PFSK-1 (cell line): ENCODE results near the gene R3HCC1L.

Source experiments
- POLR2AphosphoS5 ChIP-seq: IDR thresholded peaks from 2 replicates; pipeline ENCODE4 v1.6.1; 2012; ENCODE audit warnings: low read depth, mild to moderate bottlenecking, control low read depth, low read length, moderate library complexity
- SIN3A ChIP-seq: IDR thresholded peaks from 2 replicates; pipeline ENCODE4 v1.6.1; 2012; ENCODE audit warnings: mild to moderate bottlenecking, low read length, moderate library complexity, borderline replicate concordance; ENCODE audit not compliant: insufficient read depth
- TAF1 ChIP-seq: IDR thresholded peaks from 2 replicates; pipeline ENCODE4 v1.6.1; 2012; ENCODE audit warnings: low read length, control low read depth, borderline replicate concordance; ENCODE audit not compliant: insufficient read depth
- TF ChIP-seq, protein P1 (sequence below), 2 experiments: IDR thresholded peaks; 2 replicates each; pipeline versions ENCODE4 v1.6.1 to v1.8.0; 2011 to 2012; ENCODE audit warnings: low read depth in 2 of 2, low read length in 2 of 2, control low read depth in 1 of 2, inconsistent platforms in 1 of 2, mild to moderate bottlenecking in 1 of 2, moderate library complexity in 1 of 2; ENCODE audit not compliant: insufficient read depth in 1 of 2

DNA sequence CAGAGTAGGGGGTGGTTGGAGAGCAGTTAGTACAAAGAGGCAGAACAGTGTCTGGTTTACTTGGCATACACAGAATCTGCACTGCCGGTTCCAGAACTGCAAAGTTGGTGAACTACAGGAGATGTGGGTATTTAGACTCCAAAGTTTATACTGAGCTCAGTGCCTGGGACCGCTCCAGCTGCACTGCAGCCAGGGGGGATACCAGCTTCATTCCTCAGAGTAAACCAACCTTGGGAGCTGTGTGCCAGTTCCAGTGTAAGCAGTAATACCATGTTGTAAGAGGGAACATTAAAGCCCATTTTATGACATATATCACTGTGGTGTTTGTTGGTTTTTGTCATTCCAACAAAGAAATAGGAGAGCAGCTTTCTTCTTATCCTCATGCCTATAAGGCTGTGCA is 110.1 kb downstream of the R3HCC1L start:
- TF ChIP-seq, protein P1, sequence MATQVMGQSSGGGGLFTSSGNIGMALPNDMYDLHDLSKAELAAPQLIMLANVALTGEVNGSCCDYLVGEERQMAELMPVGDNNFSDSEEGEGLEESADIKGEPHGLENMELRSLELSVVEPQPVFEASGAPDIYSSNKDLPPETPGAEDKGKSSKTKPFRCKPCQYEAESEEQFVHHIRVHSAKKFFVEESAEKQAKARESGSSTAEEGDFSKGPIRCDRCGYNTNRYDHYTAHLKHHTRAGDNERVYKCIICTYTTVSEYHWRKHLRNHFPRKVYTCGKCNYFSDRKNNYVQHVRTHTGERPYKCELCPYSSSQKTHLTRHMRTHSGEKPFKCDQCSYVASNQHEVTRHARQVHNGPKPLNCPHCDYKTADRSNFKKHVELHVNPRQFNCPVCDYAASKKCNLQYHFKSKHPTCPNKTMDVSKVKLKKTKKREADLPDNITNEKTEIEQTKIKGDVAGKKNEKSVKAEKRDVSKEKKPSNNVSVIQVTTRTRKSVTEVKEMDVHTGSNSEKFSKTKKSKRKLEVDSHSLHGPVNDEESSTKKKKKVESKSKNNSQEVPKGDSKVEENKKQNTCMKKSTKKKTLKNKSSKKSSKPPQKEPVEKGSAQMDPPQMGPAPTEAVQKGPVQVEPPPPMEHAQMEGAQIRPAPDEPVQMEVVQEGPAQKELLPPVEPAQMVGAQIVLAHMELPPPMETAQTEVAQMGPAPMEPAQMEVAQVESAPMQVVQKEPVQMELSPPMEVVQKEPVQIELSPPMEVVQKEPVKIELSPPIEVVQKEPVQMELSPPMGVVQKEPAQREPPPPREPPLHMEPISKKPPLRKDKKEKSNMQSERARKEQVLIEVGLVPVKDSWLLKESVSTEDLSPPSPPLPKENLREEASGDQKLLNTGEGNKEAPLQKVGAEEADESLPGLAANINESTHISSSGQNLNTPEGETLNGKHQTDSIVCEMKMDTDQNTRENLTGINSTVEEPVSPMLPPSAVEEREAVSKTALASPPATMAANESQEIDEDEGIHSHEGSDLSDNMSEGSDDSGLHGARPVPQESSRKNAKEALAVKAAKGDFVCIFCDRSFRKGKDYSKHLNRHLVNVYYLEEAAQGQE (IDR thresholded peaks at IDR 0.05; ENCODE audit: insufficient read depth in 1 of 2, low read depth in 2 of 2, low read length in 2 of 2): no peak
- TF ChIP-seq POLR2AphosphoS5 (no peak), TAF1 (no peak), SIN3A (no peak)
